HEK293T (cell line): ENCODE data around the gene SLMAP.

Experiments used
- ELF4 ChIP-seq: fragments of 450-650 bp; IDR thresholded peaks from 2 replicates; pipeline ENCODE4 v1.6.1; 2017; ENCODE audit warnings: antibody characterized with exemption
- FOXA1 ChIP-seq: fragments of 450-650 bp; IDR thresholded peaks from 2 replicates; pipeline ENCODE4 v1.6.1; 2016; ENCODE audit warnings: mild to moderate bottlenecking
- FOXM1 ChIP-seq: fragments of 450-650 bp; IDR thresholded peaks from 2 replicates; pipeline ENCODE4 v1.6.1; 2017; ENCODE audit warnings: mild to moderate bottlenecking, borderline replicate concordance
- L3MBTL2 ChIP-seq: fragments of 450-650 bp; conservative IDR thresholded peaks from 2 replicates; pipeline ENCODE4 v1.6.1; 2016; ENCODE audit warnings: mild to moderate bottlenecking

DNA sequence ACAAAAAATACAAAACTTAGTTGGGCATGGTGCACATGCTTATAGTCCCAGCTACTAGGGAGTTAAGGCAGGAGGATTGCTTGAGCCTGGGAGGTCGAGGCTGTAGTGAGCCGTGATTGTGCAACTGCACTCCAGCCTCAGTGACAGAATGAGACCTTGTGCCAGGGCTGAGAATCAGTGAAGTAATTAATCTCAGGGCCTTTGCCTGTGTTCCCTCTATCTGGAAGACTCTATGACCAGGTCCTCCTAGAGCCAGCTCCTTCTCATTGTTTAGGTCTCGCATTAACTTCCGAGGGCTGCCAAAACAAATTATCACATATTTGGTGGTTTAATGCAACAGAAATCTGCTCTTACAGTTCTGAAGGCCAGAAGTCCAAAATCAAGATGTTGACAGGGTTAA, 210.7 kb downstream of the SLMAP start:
- no peak for TF ChIP-seq ELF4
- TF ChIP-seq FOXA1: no peak
- TF ChIP-seq L3MBTL2: no peak
- no peak for TF ChIP-seq FOXM1
